MM.1S (cell line): Measurements from ENCODE around the gene CELF2.

Source experiments
- CTCF ChIP-seq: fragments of 300-600 bp; sonication (generic); IDR thresholded peaks from 2 replicates; pipeline ENCODE4 v1.5.1; 2016; ENCODE audit warnings: antibody characterized with exemption, low read length, mixed read lengths
- EZH2 ChIP-seq: fragments of 300-600 bp; sonication (generic); optimal IDR thresholded peaks from 2 replicates; pipeline ENCODE3; 2017; ENCODE audit warnings: low read depth, mild to moderate bottlenecking, antibody characterized with exemption, low read length, mixed read lengths

DNA sequence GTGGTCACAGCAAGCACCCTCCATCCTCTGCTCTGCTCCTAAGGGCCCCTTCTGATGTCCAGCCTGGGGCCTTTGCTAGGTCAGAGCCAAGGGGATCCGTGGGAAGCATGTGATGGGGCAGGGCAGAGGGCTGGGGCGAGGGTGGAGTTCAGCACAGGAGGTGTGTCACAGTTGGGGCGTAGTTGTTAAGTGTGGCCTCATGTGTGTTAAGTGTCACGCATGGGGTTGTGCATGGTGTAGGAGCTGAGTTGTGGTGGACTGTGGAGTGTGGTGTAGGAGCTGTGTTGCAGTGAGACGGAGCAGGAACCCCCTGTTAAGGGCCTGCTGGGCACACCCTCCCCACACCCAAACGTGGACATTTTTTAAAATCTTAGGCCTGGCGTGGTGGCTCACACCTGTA, 345.8 kb downstream of the CELF2 start:
- no peak for TF ChIP-seq CTCF
- TF ChIP-seq EZH2, result no peak
